GM23248 (cell line): ENCODE data around the gene ADCY6. TPM values are rescaled to one million over a fixed set of nuclear protein-coding genes. Genes with fewer than 3 reads are reported as not detected.

ENCODE experiments used
- DNase-seq: peaks from one replicate; pipeline ENCODE4 v3.0.0-alpha.2; 2015
- H2AFZ ChIP-seq: fragments of 200-600 bp; sonication (generic); 2 replicates; pipeline ENCODE4 v1.6.1; 2016; ENCODE audit warnings: antibody characterized with exemption
- H3F3A ChIP-seq: fragments of 200-600 bp; sonication (generic); 2 replicates; pipeline ENCODE4 v1.6.1; 2016; ENCODE audit warnings: mild to moderate bottlenecking, antibody characterized with exemption, mixed run types; ENCODE audit not compliant: insufficient read depth
- H3K27ac ChIP-seq: fragments of 200-600 bp; sonication (generic); 2 replicates; pipeline ENCODE4 v1.5.1; 2016; ENCODE audit warnings: mild to moderate bottlenecking
- H3K27me3 ChIP-seq: fragments of 200-600 bp; sonication (generic); replicated peaks from 2 replicates; pipeline ENCODE4 v1.6.1; 2016; ENCODE audit warnings: mild to moderate bottlenecking; ENCODE audit not compliant: insufficient read depth
- H3K36me3 ChIP-seq: fragments of 200-600 bp; sonication (generic); 2 replicates; pipeline ENCODE4 v1.6.1; 2016; ENCODE audit warnings: low read depth, mild to moderate bottlenecking
- H3K4me1 ChIP-seq: fragments of 200-600 bp; sonication (generic); 2 replicates; pipeline ENCODE4 v1.6.1; 2016; ENCODE audit warnings: mild to moderate bottlenecking; ENCODE audit not compliant: insufficient read depth
- H3K4me2 ChIP-seq: fragments of 200-600 bp; sonication (generic); one replicate; pipeline ENCODE4 v1.6.1; 2016; ENCODE audit warnings: mild to moderate bottlenecking; ENCODE audit not compliant: unreplicated experiment
- H3K4me3 ChIP-seq: fragments of 200-600 bp; sonication (generic); 2 replicates; pipeline ENCODE4 v1.5.1; 2016; ENCODE audit warnings: mild to moderate bottlenecking
- H3K79me2 ChIP-seq: fragments of 200-600 bp; sonication (generic); 2 replicates; pipeline ENCODE4 v1.6.1; 2016; ENCODE audit warnings: mild to moderate bottlenecking; ENCODE audit not compliant: insufficient read depth
- H3K9ac ChIP-seq: fragments of 200-600 bp; sonication (generic); 2 replicates; pipeline ENCODE4 v1.6.1; 2016; ENCODE audit warnings: mild to moderate bottlenecking
- H3K9me2 ChIP-seq: fragments of 200-600 bp; sonication (generic); 2 replicates; pipeline ENCODE4 v1.6.1; 2016; ENCODE audit warnings: mixed run types, mild to moderate bottlenecking, moderate library complexity; ENCODE audit not compliant: insufficient read depth
- H3K9me3 ChIP-seq: fragments of 200-600 bp; sonication (generic); one replicate; pipeline ENCODE4 v1.6.1; 2017; ENCODE audit warnings: low read depth
- H4K20me1 ChIP-seq: fragments of 200-600 bp; sonication (generic); 2 replicates; pipeline ENCODE4 v1.6.0; 2016; ENCODE audit not compliant: insufficient read depth
- EZH2 ChIP-seq: fragments of 200-600 bp; sonication (generic); IDR thresholded peaks from 2 replicates; pipeline ENCODE4 v1.6.1; 2018; ENCODE audit warnings: antibody characterized with exemption, mild to moderate bottlenecking; ENCODE audit not compliant: insufficient read depth, poor library complexity, severe bottlenecking
- EZH2phosphoT487 ChIP-seq: fragments of 200-600 bp; sonication (generic); IDR thresholded peaks from 2 replicates; pipeline ENCODE4 v1.6.1; 2018; ENCODE audit warnings: antibody characterized with exemption, moderate library complexity, mild to moderate bottlenecking, low read depth; ENCODE audit not compliant: insufficient read depth
- WGBS, 2 experiments: methylation state at CpG; one replicate each; pipeline ENCODE4 v1.1.6; 2015 to 2017; ENCODE audit warnings: low lambda C conversion rate in 2 of 2, low coverage in 1 of 2; ENCODE audit errors: missing lambda C conversion rate in 2 of 2; 5-methylcytosine and 5-hydroxymethylcytosine counted together
- in situ Hi-C: fragments of 300-500 bp; cut with MboI; formaldehyde crosslinking; loops from 2 replicates; pipeline ENCODE4 v1.15.0; 2020
- polyA plus RNA-seq: library from polyadenylated mRNA; unstranded; fragments of >200 nt; fragmentation: Nextera tagmentation; extraction: Ambion mirVana; gene quantifications from 2 replicates; pipeline ENCODE4 v1.2.1, GENCODE V29; 2016
- total RNA-seq: library from RNA; depleted of rRNA; stranded (reverse); fragments of >200 nt; shearing (Covaris generic); gene quantifications from 2 replicates; pipeline ENCODE4 v1.2.3, GENCODE V29; 2014

ADCY6 gene
- total and polyA plus RNA-seq, 2 experiments from 2014 or later = 4.1 to 24.8 TPM

GRCh38 chr12:48775299-48775698 is 13.6 kb downstream of the ADCY6 start:
- H3K9me3 ChIP-seq = no peaks in the 10 kb centered on the region
- no peak overlapping the region for H3K4me3 ChIP-seq
- no peak for TF ChIP-seq EZH2phosphoT487
- no peak for TF ChIP-seq EZH2
- H3K9ac ChIP-seq = no peak overlapping the region
- H3K27ac ChIP-seq = no peak overlapping the region
- no peaks in the 10 kb centered on the region for H3K4me1 ChIP-seq
- 88% methylated on average over 8 of the region's 8 CpGs for WGBS, 2 experiments
- H2AFZ ChIP-seq = no peak overlapping the region
- in situ Hi-C loops = no loop called here
- H3K9me2 ChIP-seq = no peaks in the 10 kb centered on the region
- no peaks in the 10 kb centered on the region for H4K20me1 ChIP-seq
- H3K4me2 ChIP-seq = no peak overlapping the region
- no peaks in the 10 kb centered on the region for H3F3A ChIP-seq
- no peaks in the 10 kb centered on the region for H3K79me2 ChIP-seq
- H3K36me3 ChIP-seq = peaks cover 7% of the 10 kb centered on the region; the same call in 1 of the 2 replicates
- DNase-seq = no peak
- H3K27me3 ChIP-seq = no peaks in the 10 kb centered on the region

- Histone ChIP-seq H3K4me1 (no peaks in the 10 kb centered on the region), H3K9me2 (no peaks in the 10 kb centered on the region), H3K79me2 (no peaks in the 10 kb centered on the region), H2AFZ (no peak overlapping the region), H3F3A (no peaks in the 10 kb centered on the region), H3K27ac (no peak overlapping the region), H3K36me3 (peaks cover 7% of the 10 kb centered on the region; the same call in 1 of the 2 replicates), H3K27me3 (no peaks in the 10 kb centered on the region), H3K9me3 (no peaks in the 10 kb centered on the region), H3K9ac (no peak overlapping the region), H3K4me3 (no peak overlapping the region), H4K20me1 (no peaks in the 10 kb centered on the region), H3K4me2 (no peak overlapping the region)
- no peak for TF ChIP-seq EZH2phosphoT487
- no peak for TF ChIP-seq EZH2
- 34 to 45% methylated on average over 2 of the region's 2 CpGs for WGBS, 2 experiments
- in situ Hi-C loops = no loop called here
- DNase-seq = no peak
Observed at GRCh38 chr12:48774516-48774915, 14.4 kb downstream of the ADCY6 start.

GRCh38 chr12:48773686-48774085 is 15.2 kb downstream of the ADCY6 start:
- no peak overlapping the region for H3K9ac ChIP-seq
- no peaks in the 10 kb centered on the region for H4K20me1 ChIP-seq
- 87 to 90% methylated on average over 5 of the region's 5 CpGs for WGBS, 2 experiments
- no peaks in the 10 kb centered on the region for H3F3A ChIP-seq
- no peaks in the 10 kb centered on the region for H3K9me3 ChIP-seq
- no peak overlapping the region for H2AFZ ChIP-seq
- no peaks in the 10 kb centered on the region for H3K79me2 ChIP-seq
- no peaks in the 10 kb centered on the region for H3K27me3 ChIP-seq
- DNase-seq = no peak
- in situ Hi-C loops = no loop called here
- H3K4me2 ChIP-seq = no peak overlapping the region
- H3K9me2 ChIP-seq = no peaks in the 10 kb centered on the region
- peaks cover 7% of the 10 kb centered on the region; the same call in 1 of the 2 replicates for H3K36me3 ChIP-seq
- no peak for TF ChIP-seq EZH2phosphoT487
- no peak for TF ChIP-seq EZH2
- H3K27ac ChIP-seq = no peak overlapping the region
- H3K4me3 ChIP-seq = no peak overlapping the region
- H3K4me1 ChIP-seq = no peaks in the 10 kb centered on the region

DNA sequence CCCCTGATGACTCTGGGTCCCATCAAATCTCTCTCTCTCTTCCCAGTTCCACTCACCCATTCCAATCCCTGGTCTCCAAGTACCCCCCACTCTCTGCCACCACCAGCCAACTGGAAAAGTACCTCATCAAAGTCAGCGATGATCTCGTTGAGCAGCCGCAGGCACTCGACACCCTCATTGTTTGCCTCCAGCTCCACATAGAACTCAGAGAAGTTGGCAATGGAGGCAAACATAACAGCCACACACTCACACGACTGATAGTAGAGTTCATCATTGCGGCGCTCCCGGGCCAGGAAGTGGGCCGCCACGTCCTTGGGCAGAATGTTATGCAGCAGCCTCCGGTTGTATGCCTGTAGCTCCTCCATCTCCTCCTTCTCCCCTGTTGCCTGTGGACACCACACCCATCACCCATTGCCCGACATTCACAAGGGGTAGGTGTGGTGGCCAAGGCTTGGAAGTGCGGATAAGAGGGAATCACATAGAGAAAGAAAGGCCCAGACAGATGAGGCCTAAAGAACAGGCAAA is 17.2 kb downstream of the ADCY6 start:
- no peak overlapping the region for H3K27ac ChIP-seq
- H2AFZ ChIP-seq = no peak overlapping the region
- no peak for DNase-seq
- no peaks in the 10 kb centered on the region for H3F3A ChIP-seq
- no peaks in the 10 kb centered on the region for H3K79me2 ChIP-seq
- H3K4me2 ChIP-seq = no peak overlapping the region
- no peaks in the 10 kb centered on the region for H3K27me3 ChIP-seq
- no peak overlapping the region for H3K4me3 ChIP-seq
- H3K4me1 ChIP-seq = peaks cover 8% of the 10 kb centered on the region; the same call in 1 of the 2 replicates
- no peaks in the 10 kb centered on the region for H4K20me1 ChIP-seq
- no peaks in the 10 kb centered on the region for H3K9me3 ChIP-seq
- TF ChIP-seq EZH2 (no peak), EZH2phosphoT487 (no peak)
- in situ Hi-C loops = no loop called here
- 94 to 97% methylated on average over 13 of the region's 13 CpGs for WGBS, 2 experiments
- H3K9me2 ChIP-seq = no peaks in the 10 kb centered on the region
- no peak overlapping the region for H3K9ac ChIP-seq
- peaks cover 7% of the 10 kb centered on the region; the same call in 1 of the 2 replicates for H3K36me3 ChIP-seq

GRCh38 chr12:48770756-48771155 is 18.1 kb downstream of the ADCY6 start:
- Histone ChIP-seq H3F3A (no peaks in the 10 kb centered on the region), H3K4me3 (no peak overlapping the region), H3K9me3 (no peaks in the 10 kb centered on the region), H3K9ac (no peak overlapping the region), H3K79me2 (no peaks in the 10 kb centered on the region), H4K20me1 (no peaks in the 10 kb centered on the region), H3K4me2 (no peak overlapping the region), H3K4me1 (peaks cover 14% of the 10 kb centered on the region; the same call in 1 of the 2 replicates), H2AFZ (no peak overlapping the region), H3K36me3 (peaks cover 7% of the 10 kb centered on the region; the same call in 1 of the 2 replicates), H3K9me2 (no peaks in the 10 kb centered on the region), H3K27me3 (no peaks in the 10 kb centered on the region), H3K27ac (no peak overlapping the region)
- WGBS, 2 experiments = 93% methylated on average over 10 of the region's 10 CpGs
- DNase-seq = no peak
- in situ Hi-C loops = no loop called here
- TF ChIP-seq EZH2 = no peak
- no peak for TF ChIP-seq EZH2phosphoT487
